ENCODE data around the gene ADORA1.

Gene ADORA1

GRCh38 chr1:203187689-203188264, 60.3 kb downstream of the ADORA1 start:
- no peak for TF ChIP-seq CTCF (IDR thresholded peaks at IDR 0.05)

- no peak for TF ChIP-seq CTCF (IDR thresholded peaks at IDR 0.05)
These were observed 61.2 kb downstream of the ADORA1 start for GRCh38 chr1:203188686-203189232.

- TF ChIP-seq CTCF (IDR thresholded peaks at IDR 0.05) = no peak
These were observed 62.4 kb downstream of the ADORA1 start for GRCh38 chr1:203189951-203190352.

GRCh38 chr1:203190949-203191348, 63.4 kb downstream of the ADORA1 start:
- TF ChIP-seq CTCF (IDR thresholded peaks at IDR 0.05) = no peak

GRCh38 chr1:203196371-203196770, 68.8 kb downstream of the ADORA1 start:
- no peak for TF ChIP-seq CTCF (IDR thresholded peaks at IDR 0.05)

- TF ChIP-seq CTCF (IDR thresholded peaks at IDR 0.05) = no peak
These were observed 70.1 kb downstream of the ADORA1 start for GRCh38 chr1:203197625-203198024.

GRCh38 chr1:203199002-203199401, 71.5 kb downstream of the ADORA1 start:
- no peak for TF ChIP-seq CTCF (IDR thresholded peaks at IDR 0.05)

- no peak for TF ChIP-seq CTCF (IDR thresholded peaks at IDR 0.05)
These were observed 71.9 kb downstream of the ADORA1 start for GRCh38 chr1:203199481-203199815.
